PC-9 (cell line): Measurements from ENCODE around the gene TIAM2.
"Not testable (repeated sequence)": the region's sequence is repeated elsewhere in the genome, so short reads cannot be mapped to it uniquely, and the experiment has no call there.

Experiments
- CTCF ChIP-seq: fragments of 200-600 bp; sonication (generic); conservative IDR thresholded peaks from 2 replicates; pipeline ENCODE4 v1.6.1; 2017; ENCODE audit warnings: mixed run types, antibody characterized with exemption, mild to moderate bottlenecking, moderate library complexity
- EZH2 ChIP-seq: fragments of 200-600 bp; sonication (generic); IDR thresholded peaks from 2 replicates; pipeline ENCODE4 v1.8.0; 2017; ENCODE audit warnings: antibody characterized with exemption, low read depth

- not testable (repeated sequence) for TF ChIP-seq CTCF, EZH2
Observed at GRCh38 chr6:155103083-155103645, 108.0 kb downstream of the TIAM2 start.
